Gastroesophageal sphincter (tissue), 3 donors: ENCODE data around the gene SLC25A3.

ENCODE experiments used
- CTCF ChIP-seq, 4 experiments: fragments of 200-600 bp in 2 of 4; fragments of 450-650 bp in 2 of 4; sonication (generic) in 1 of 4; IDR thresholded peaks; one replicate each; pipeline ENCODE4 v1.5.1; 2017 to 2019; ENCODE audit warnings: antibody characterized with exemption in 4 of 4, mild to moderate bottlenecking in 2 of 4, moderate library complexity in 2 of 4
- EP300 ChIP-seq: sonication (generic); formaldehyde crosslinking; IDR thresholded peaks from one replicate; pipeline ENCODE4 v1.6.1; 2017; ENCODE audit warnings: antibody characterized with exemption, mild to moderate bottlenecking
- POLR2A ChIP-seq, 2 donors: fragments of 450-650 bp; IDR thresholded peaks; one replicate each; pipeline ENCODE4 v1.6.1; 2017; ENCODE audit warnings: antibody characterized with exemption in 2 of 2, mild to moderate bottlenecking in 2 of 2, moderate library complexity in 1 of 2
- POLR2AphosphoS5 ChIP-seq: sonication (generic); formaldehyde crosslinking; IDR thresholded peaks from one replicate; pipeline ENCODE4 v1.6.1; 2017; ENCODE audit warnings: antibody characterized with exemption

DNA sequence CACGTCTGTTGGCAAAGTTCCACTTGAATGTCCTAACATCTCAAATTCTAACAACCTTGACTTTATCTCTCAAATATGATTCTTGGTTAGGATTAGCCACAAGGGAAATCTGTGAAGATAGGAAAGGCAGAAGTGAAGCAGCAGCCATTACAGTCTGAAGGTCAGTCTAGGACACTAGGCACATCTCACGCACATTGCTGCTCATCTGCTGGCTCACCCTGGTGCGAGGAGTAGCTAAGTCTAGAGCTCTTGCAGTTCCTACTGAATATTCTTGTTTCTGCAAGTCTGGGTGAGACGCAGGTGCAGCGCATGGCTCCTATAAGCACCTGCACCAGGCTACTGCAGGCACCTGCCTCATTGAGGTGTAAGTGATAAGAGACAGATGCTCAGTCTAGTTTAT, 6.4 kb upstream of the SLC25A3 start:
- no peak for TF ChIP-seq CTCF (IDR thresholded peaks at IDR 0.05)
- no peak for TF ChIP-seq EP300
- TF ChIP-seq POLR2A (IDR thresholded peaks at IDR 0.05) = no peak
- no peak for TF ChIP-seq POLR2AphosphoS5
